ENCODE results near the gene HYI.

DNA sequence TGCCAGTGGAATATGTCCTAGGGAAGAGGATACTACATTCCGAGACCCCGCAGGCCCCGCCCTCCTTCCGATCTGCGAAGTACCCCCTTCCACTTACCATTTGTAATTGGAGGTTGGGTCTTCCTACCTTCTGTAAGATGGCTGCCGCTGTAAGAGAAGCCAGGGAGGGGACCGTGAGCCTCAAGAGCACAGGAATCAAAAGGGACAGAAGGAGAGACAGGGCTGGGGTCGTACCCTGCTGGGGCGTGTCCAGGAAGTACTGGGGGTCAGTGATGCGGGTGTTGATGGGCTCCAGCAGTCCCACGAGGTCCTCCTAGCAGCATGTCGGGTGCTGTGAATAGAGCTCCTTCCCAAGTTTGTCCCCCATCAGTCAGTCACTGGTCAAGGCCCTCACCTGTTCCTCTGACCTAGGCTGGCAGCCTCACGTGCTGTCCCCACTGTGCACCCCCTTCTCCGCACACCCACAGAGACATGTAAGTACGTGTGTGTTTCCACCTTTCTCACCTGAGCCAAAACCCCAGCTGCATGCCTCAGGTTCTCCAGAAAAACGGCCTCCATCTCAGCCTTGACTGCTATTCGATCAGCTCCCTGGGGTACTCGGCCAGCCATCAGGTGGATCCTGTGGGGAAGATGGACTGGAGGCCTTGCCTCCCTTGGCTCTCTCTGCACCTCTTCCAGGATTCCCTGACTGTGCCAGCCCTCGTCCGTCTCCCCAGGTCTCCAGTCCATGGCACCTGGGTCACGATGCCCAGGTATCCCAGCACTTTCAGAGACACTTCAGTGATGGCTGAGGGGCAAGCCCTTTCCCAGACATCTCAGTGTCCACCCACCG is 1.8 kb downstream of the HYI start:
- TF ChIP-seq, protein P1, sequence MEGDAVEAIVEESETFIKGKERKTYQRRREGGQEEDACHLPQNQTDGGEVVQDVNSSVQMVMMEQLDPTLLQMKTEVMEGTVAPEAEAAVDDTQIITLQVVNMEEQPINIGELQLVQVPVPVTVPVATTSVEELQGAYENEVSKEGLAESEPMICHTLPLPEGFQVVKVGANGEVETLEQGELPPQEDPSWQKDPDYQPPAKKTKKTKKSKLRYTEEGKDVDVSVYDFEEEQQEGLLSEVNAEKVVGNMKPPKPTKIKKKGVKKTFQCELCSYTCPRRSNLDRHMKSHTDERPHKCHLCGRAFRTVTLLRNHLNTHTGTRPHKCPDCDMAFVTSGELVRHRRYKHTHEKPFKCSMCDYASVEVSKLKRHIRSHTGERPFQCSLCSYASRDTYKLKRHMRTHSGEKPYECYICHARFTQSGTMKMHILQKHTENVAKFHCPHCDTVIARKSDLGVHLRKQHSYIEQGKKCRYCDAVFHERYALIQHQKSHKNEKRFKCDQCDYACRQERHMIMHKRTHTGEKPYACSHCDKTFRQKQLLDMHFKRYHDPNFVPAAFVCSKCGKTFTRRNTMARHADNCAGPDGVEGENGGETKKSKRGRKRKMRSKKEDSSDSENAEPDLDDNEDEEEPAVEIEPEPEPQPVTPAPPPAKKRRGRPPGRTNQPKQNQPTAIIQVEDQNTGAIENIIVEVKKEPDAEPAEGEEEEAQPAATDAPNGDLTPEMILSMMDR (IDR thresholded peaks at IDR 0.05 in 4 of 5, conservative IDR thresholded peaks at IDR 0.05 in 1 of 5), result no peak
- TF ChIP-seq POLR2A (IDR thresholded peaks at IDR 0.05), result no peak
